Left ventricle myocardium inferior (tissue), 1 donor: Measurements from ENCODE around the gene BANK1. TPM values are rescaled to one million over a fixed set of nuclear protein-coding genes. Genes with fewer than 3 reads are reported as not detected.

Experiments
- DNase-seq: peaks from one replicate; pipeline ENCODE4 v3.0.0-alpha.2; 2020
- H3K27ac ChIP-seq: fragments of 200-600 bp; replicated peaks from 2 replicates; pipeline ENCODE4 v1.8.0; 2021
- H3K27me3 ChIP-seq: fragments of 200-600 bp; 2 replicates; pipeline ENCODE4 v1.8.0; 2021; ENCODE audit warnings: low read depth
- H3K36me3 ChIP-seq: fragments of 200-600 bp; 2 replicates; pipeline ENCODE4 v1.8.0; 2021
- H3K4me1 ChIP-seq: fragments of 200-600 bp; 2 replicates; pipeline ENCODE4 v1.8.0; 2021
- H3K4me3 ChIP-seq: fragments of 200-600 bp; 2 replicates; pipeline ENCODE4 v1.8.0; 2021; ENCODE audit warnings: mild to moderate bottlenecking, moderate library complexity
- H3K9me3 ChIP-seq: fragments of 200-600 bp; replicated peaks from 2 replicates; pipeline ENCODE4 v1.8.0; 2021
- CTCF ChIP-seq: fragments of 200-600 bp; IDR thresholded peaks from 2 replicates; pipeline ENCODE4 v1.8.0; 2021; ENCODE audit warnings: antibody characterized with exemption, mild to moderate bottlenecking, borderline replicate concordance
- intact Hi-C: fragments of 100-400 bp; cut with micrococcal nuclease; formaldehyde crosslinking; loops from one replicate; pipeline ENCODE4 v1.11.0; 2022
- total RNA-seq: library from RNA; stranded (reverse); fragmentation: NEBNext Ultra II Directional; extraction: Animal tissue kit (Norgen Biotek cat#: 25700); gene quantifications from one replicate; pipeline ENCODE4 v1.2.1, GENCODE V29; 2021
- donor health status: DM: no; HTN: yes; CAD: no; lungs with severe emphysema.

The BANK1 gene
- total RNA-seq, 1 donor from 2014 or later = 0.08 TPM

- no peak for TF ChIP-seq CTCF
- no peak for DNase-seq
- H3K36me3 ChIP-seq = no peaks in the 10 kb centered on the region
- H3K27me3 ChIP-seq = no peaks in the 10 kb centered on the region
- no peaks in the 10 kb centered on the region for H3K4me1 ChIP-seq
- H3K27ac ChIP-seq = no peak overlapping the region
- intact Hi-C loops = no loop called here
- no peak overlapping the region for H3K4me3 ChIP-seq
- H3K9me3 ChIP-seq = peaks cover 14% of the 10 kb centered on the region
Observed at GRCh38 chr4:101933855-101934254, 143.3 kb downstream of the BANK1 start.

- H3K36me3 ChIP-seq = no peaks in the 10 kb centered on the region
- no peaks in the 10 kb centered on the region for H3K27me3 ChIP-seq
- peaks cover 14% of the 10 kb centered on the region for H3K9me3 ChIP-seq
- TF ChIP-seq CTCF = no peak
- no peaks in the 10 kb centered on the region for H3K4me1 ChIP-seq
- no peak for DNase-seq
- intact Hi-C loops = no loop called here
- H3K27ac ChIP-seq = no peak overlapping the region
- no peak overlapping the region for H3K4me3 ChIP-seq
Observed at GRCh38 chr4:101938836-101939235, 148.3 kb downstream of the BANK1 start.

DNA sequence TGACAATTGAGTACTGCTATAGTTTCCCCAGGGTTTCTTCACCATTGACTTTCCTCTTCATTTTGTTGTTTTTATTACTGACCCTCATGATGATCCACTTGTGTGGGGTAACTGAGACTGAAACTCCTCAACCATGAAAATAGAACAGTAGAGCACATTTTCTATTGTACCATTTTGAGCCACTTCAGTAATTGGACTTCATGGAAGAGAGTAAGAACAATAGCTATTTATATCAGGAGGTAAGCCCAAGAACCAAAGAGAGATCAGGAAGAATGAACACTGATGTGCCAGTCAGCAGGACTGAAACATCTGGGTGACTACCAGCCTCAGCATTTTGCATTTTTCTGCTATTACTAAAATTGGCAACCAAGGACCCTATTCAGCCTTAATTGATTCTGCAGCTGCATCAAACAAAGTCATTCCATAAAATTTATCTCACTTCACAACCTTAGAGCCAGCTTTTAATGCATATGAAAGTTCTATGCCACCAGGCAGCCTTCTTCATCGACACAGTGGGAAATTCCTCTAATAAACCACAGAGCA, 151.4 kb downstream of the BANK1 start:
- no peak for TF ChIP-seq CTCF
- no peak for DNase-seq
- H3K4me1 ChIP-seq = no peaks in the 10 kb centered on the region
- no peaks in the 10 kb centered on the region for H3K27me3 ChIP-seq
- no peaks in the 10 kb centered on the region for H3K36me3 ChIP-seq
- no peak overlapping the region for H3K27ac ChIP-seq
- intact Hi-C loops = no loop called here
- H3K9me3 ChIP-seq = peaks cover 11% of the 10 kb centered on the region
- H3K4me3 ChIP-seq = no peak overlapping the region

DNA sequence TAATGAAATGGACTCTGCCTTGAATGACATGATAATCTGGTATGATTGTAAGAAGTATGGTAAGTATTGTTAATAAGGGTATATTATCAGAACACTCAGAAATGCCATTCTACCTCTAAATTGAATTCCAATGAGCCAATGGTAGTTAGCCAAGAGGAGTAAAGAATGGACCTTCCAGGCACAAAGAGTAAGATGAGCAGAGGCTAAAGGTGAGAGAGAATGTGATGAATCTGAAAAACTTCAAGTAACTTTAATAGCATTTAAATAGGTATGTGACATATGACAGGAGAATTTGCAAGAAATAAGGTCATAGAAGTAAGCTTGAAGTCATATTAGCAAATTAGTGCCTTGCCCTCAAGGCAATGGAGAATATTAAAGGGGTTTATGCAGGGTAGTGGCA, 152.4 kb downstream of the BANK1 start:
- Histone ChIP-seq H3K27ac (no peak overlapping the region), H3K4me1 (no peaks in the 10 kb centered on the region), H3K36me3 (no peaks in the 10 kb centered on the region), H3K4me3 (no peak overlapping the region), H3K9me3 (peaks cover 1% of the 10 kb centered on the region), H3K27me3 (no peaks in the 10 kb centered on the region)
- TF ChIP-seq CTCF = no peak
- no peak for DNase-seq
- intact Hi-C loops = no loop called here

GRCh38 chr4:101944649-101945048, 154.1 kb downstream of the BANK1 start:
- Histone ChIP-seq H3K9me3 (no peaks in the 10 kb centered on the region), H3K4me1 (no peaks in the 10 kb centered on the region), H3K27me3 (no peaks in the 10 kb centered on the region), H3K27ac (no peak overlapping the region), H3K36me3 (no peaks in the 10 kb centered on the region), H3K4me3 (no peak overlapping the region)
- DNase-seq = no peak
- intact Hi-C loops = no loop called here
- no peak for TF ChIP-seq CTCF
